Right renal cortex interstitium (tissue), 3 donors: ENCODE measurements around the gene PCNX2. TPM values are rescaled to one million over a fixed set of nuclear protein-coding genes. Genes with fewer than 3 reads are reported as not detected.

Experiments used
- DNase-seq, 3 donors: peaks; one replicate each; pipeline ENCODE4 v3.0.0-alpha.2; 2013; ENCODE audit warnings: low read depth in 3 of 3, low spot score in 2 of 3
- polyA plus RNA-seq, 3 donors: library from polyadenylated mRNA; unstranded; fragments of 120-200 nt; gene quantifications; one replicate each; pipeline ENCODE4 v1.2.1, GENCODE V29; 2013; ENCODE audit not compliant: insufficient read length in 3 of 3

The PCNX2 gene
- polyA plus RNA-seq, 3 donors: 9.4 to 13.1 (median 11.3) TPM

DNA sequence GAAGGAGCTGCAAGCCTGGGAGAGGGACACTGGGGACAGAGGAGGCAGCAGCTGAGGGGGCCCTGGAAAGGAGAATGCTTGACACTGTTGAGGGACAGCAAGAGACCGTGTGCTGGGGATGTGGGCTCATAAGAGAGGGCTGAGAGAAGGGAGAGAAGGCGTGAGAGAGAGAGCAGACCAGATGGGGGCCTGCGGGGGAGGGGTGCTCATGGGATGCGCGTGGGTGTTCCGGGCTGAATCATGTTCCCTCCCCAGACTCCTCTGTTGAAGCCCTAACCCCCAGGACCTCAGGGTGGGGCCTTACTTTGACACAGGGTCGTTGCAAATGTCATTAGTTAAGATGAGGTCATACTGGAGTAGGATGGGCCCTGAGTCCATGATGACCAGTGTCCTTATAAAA lies 304.3 kb downstream of the PCNX2 start:
- DNase-seq: no peak

DNA sequence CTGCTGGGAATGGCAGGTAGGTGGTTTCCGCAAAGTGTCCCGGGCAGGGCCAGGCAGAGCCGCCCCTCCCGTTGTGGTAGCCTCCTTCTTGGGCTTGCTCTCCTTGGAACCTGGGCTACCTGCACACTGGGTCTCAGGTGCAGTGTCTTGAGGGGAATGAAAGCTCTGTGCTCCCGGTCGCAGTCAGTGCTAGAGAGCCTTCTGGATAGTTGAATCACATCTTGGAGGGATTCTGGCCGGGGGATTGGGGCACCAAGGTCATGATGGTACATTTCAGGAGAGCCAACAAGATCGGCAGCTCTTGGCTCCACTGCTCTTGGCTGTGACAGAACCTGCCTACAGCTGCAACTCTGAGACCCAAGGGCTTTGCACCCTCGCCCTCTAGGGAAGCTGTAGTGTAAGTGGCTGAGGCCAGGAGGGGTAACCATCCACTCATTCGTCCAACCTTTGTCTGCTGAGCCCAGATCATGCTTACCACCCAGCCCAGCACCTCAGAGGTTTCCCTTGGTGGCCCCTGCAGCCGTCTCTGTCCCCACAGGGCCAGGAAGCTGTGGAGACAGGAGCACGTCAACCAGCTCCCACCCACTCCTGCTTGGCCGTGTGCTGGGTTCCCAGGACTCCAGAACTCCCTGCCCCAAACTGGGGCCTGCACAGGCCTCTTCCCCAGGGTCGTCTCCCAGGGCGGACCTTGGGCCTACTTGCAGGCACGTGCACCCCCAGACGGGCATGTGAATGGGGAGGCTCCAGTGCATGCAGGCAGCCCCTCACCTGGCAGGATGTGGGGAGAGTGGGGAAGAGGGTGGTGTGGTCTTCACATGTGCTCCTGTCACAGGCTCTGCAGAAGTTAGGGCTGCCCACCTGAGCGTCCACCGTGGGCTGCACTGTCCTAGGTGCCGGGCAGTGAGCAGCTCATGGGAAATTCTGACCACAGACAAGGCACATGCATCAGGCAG lies 305.1 kb downstream of the PCNX2 start:
- no peak for DNase-seq

DNA sequence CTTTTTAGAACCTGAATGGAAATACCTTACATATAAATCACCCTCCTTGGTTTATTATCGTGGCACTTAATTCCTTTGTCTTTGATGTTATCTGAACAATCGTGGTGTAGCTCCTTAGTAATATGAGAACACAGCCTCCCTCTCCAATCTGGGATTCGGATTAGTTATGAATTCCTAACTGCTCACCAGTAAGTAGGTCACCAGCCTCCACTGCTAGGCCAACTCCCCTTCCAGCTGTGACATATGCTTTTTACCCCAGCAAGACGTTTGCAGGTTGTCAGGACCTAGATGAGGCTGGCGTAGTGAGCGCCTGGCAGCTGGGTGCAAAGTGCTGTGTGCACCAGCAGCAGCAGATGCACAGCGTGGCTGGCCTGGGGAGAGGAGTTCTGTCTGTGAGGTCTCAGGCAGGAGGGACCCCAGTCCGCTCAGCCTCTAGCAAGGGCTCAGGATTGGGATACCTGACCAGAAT lies 306.9 kb downstream of the PCNX2 start:
- no peak for DNase-seq

DNA sequence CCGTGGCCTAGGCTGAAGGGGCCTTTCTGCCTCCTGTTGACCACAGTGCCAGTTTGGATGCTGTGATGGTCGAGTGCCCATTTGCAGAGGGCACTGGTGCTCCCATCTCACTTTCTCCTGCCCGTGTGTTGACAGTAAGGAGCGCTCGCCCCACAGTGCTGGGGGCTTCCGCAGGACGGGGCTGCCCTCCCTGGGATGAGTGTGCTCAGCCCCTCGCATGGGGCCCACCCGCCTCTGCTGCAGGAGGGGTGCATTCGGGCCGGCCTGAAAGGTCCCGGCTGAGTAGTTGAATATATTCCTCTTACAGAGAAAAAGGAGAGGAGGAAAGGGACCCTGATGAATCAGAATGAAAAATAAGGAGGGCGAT lies 307.8 kb downstream of the PCNX2 start:
- no peak for DNase-seq

- no peak for DNase-seq
Measured at GRCh38 chr1:232987046-232987773, 308.3 kb downstream of the PCNX2 start.

DNA sequence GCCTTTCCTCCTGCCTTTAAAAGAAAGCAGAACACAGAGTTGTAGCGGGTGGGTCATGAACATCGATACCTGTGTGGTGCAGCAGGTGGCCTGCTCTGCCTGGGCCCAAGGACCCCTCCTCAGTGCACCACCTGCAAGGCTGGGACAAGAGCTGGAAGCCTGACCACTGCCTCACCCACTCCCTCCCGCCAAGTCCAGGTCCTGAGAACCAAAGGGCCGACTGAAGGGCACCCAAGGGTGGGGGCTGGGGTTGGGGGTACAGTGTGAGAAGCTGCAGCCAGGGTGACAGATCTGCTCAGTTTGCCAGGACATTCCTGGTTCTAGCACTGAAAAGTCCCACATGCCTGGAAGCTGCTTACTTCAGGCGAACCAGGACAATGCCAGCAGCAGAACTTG lies 309.0 kb downstream of the PCNX2 start:
- DNase-seq: no peak

- no peak for DNase-seq
Measured at GRCh38 chr1:232985882-232986526, 309.5 kb downstream of the PCNX2 start.

DNA sequence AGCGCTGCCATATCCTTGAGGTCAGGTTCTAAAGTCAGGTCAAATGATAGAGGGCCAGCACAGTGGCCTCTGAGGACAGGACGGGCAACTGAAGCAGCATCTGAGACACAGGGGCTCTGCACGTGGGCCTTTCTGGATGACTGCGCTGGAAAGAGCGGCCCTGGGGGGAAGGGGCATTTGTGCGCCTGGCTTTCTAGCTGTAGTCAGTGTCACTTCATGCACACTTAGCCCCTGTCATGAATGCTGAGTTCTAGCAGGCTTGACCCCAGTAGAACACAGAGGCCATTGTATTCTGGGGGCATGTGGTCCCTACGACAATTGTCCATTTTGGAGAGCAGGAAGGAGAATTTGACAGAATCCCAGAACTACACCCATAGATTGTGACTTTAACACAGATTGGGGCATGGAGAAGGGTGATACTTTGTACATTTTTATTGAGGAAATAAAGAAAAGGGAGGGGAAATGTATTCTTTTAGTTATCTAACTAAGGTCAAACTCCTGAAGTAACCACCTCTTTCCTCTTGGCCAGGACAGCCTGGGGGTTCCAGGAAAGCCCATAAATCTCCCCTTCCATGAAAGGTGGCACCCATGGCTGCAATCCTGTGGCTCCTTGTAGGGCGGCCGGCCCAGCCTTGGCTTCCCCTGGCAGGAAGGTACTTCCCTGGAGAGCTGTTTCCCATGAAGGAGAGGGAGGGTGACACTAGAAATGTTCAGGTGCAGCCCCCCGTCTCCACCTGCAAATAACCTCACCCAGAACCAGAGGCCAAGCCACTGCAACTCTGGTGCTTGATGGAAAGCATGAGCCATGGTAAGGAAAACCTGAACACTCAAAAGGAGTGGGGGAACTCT lies 310.7 kb downstream of the PCNX2 start:
- DNase-seq: no peak

GRCh38 chr1:232983817-232984567 lies 311.5 kb downstream of the PCNX2 start:
- DNase-seq: no peak

GRCh38 chr1:232983375-232983774 lies 312.1 kb downstream of the PCNX2 start:
- no peak for DNase-seq

GRCh38 chr1:232982238-232982944 lies 313.1 kb downstream of the PCNX2 start:
- DNase-seq: no peak

- no peak for DNase-seq
Measured at GRCh38 chr1:232980986-232981560, 314.5 kb downstream of the PCNX2 start.

GRCh38 chr1:232980355-232980978 lies 315.1 kb downstream of the PCNX2 start:
- DNase-seq: no peak

DNA sequence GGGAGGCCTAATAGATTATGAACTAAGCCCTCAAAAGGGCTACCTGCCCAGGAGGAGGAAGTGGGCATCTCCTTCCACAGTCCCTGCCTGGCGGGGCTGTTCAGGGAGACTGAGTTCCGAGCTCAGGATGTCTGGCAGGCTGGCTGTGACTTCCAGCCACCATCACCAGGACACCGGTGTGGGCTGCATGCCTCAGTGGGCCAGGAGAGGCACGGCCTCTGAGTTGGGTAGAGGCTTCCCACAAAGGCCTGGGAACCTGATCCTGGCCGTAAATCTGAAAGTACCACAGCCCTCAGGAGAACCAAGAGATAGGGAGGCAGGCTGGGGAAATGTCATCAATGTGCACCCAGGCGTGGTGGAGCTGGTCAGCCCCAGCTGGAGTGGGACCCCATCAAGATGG lies 316.0 kb downstream of the PCNX2 start:
- DNase-seq: no peak

DNA sequence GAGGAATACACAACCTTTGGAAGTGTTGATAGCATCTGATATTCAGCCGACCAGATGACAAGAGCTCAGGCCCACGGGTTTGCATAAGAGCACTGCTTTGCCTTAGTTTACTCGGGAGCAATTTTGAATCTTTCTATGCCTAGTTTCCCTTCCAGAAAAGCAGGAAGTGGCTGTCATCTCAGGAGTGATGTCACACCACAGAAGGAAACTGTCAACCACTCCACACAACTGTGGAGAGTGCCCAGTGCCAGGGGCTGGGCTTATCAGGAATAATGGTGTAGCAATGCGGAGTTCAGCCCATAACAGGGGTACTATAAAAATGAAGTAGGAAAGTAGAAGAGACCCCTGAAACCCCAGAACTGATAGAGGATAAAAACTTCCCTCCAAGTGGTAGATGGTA lies 316.7 kb downstream of the PCNX2 start:
- no peak for DNase-seq

DNA sequence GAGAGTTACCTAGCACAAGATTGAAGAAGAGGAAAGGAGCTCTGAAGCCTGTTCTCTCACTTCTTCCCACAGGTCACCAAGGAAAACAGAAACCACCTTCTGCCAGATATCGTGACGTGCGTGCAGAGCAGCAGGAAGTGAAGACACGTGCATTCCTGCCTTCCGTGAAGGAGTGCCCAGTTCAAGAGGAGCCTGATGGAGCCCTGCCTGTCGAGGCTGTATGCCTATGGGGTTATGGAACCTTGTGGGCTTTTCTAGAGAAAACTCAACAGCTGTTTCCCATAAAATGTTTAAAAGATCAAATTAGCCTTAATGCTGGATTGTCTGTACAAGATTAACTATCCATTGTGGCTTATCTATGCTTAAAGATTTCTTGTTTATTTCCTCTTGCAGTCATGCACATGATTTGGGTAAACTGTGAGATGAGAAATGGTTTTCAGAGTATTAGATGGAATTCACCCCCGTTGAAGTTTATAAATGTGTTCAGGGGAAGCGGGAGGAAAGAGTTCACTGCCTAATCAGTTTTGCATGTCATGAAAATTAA lies 317.4 kb downstream of the PCNX2 start:
- no peak for DNase-seq

- no peak for DNase-seq
Measured at GRCh38 chr1:232974971-232975370, 320.6 kb downstream of the PCNX2 start.
